ENCODE measurements around the gene MTA3.

The MTA3 gene

GRCh38 chr2:42767899-42768705 lies 199.7 kb downstream of the MTA3 start:
- DNase-seq (ENCODE audit: low read depth in 1 of 2, low spot score in 1 of 2), result no peak
- Histone ChIP-seq H3K27ac (replicated peaks) (no peak overlapping the region), H3K27me3 (ENCODE audit: insufficient read depth, poor library complexity, severe bottlenecking) (no peaks in the 10 kb centered on the region), H3K4me3 (replicated peaks; ENCODE audit: insufficient read depth, low read length) (no peak overlapping the region)
- no peak for TF ChIP-seq SPI1 (IDR thresholded peaks at IDR 0.05; ENCODE audit: borderline replicate concordance, low read depth)
- TF ChIP-seq POLR2AphosphoS5 (IDR thresholded peaks at IDR 0.05; ENCODE audit: low read depth), result no peak
- no peak for TF ChIP-seq REST (IDR thresholded peaks at IDR 0.05; ENCODE audit: insufficient replicate concordance, low read depth)

- H3K4me3 ChIP-seq (replicated peaks; ENCODE audit: insufficient read depth, low read length), result no peak overlapping the region
- no peaks in the 10 kb centered on the region for H3K27me3 ChIP-seq (ENCODE audit: insufficient read depth, poor library complexity, severe bottlenecking)
- no peak overlapping the region for H3K27ac ChIP-seq (replicated peaks)
- TF ChIP-seq GABPA (IDR thresholded peaks at IDR 0.05; ENCODE audit: low read depth) (no peak), SPI1 (IDR thresholded peaks at IDR 0.05; ENCODE audit: borderline replicate concordance, low read depth) (no peak), CTCF (IDR thresholded peaks at IDR 0.05; ENCODE audit: insufficient read depth, low read length) (no peak), POLR2AphosphoS5 (IDR thresholded peaks at IDR 0.05; ENCODE audit: low read depth) (no peak), REST (IDR thresholded peaks at IDR 0.05; ENCODE audit: insufficient replicate concordance, low read depth) (no peak)
- no peak for DNase-seq (ENCODE audit: low read depth in 1 of 2, low spot score in 1 of 2)
Observed at GRCh38 chr2:42768706-42769256, 200.3 kb downstream of the MTA3 start.

GRCh38 chr2:42769583-42770287 lies 201.3 kb downstream of the MTA3 start:
- no peak overlapping the region for H3K4me3 ChIP-seq (replicated peaks; ENCODE audit: insufficient read depth, low read length)
- DNase-seq (ENCODE audit: low read depth in 1 of 2, low spot score in 1 of 2), result no peak
- TF ChIP-seq CTCF (IDR thresholded peaks at IDR 0.05; ENCODE audit: insufficient read depth, low read length) (no peak), REST (IDR thresholded peaks at IDR 0.05; ENCODE audit: insufficient replicate concordance, low read depth) (no peak), POLR2AphosphoS5 (IDR thresholded peaks at IDR 0.05; ENCODE audit: low read depth) (no peak), SPI1 (IDR thresholded peaks at IDR 0.05; ENCODE audit: borderline replicate concordance, low read depth) (no peak), GABPA (IDR thresholded peaks at IDR 0.05; ENCODE audit: low read depth) (no peak)

More at GRCh38 chr2:42769583-42770287, 201.3 kb downstream of the MTA3 start:
- Histone ChIP-seq H3K27ac (replicated peaks) (no peak overlapping the region), H3K27me3 (ENCODE audit: insufficient read depth, poor library complexity, severe bottlenecking) (no peaks in the 10 kb centered on the region)
